Measurements from ENCODE around the gene GJB5.

The GJB5 gene

DNA sequence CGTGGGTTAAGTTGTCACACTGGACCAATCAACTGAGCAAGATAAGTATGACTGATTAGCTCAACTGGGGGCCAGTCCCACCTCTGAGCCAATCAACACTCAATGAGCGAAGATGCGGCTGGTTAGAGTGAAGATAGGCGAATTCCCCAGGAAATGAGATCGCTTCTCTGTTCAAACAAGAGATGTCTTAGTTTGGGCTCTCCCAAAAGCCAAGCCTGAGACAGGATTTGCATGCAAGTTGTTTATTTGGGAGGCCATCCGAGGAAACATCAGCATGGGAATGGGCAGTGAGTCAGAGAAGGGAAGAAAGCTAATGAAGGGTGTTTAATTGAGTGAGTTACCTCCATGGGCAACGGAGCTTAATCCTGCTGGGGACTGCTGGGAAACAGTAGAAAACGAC lies 4.9 kb upstream of the GJB5 start:
- no peak overlapping the region for H3K9ac ChIP-seq (ENCODE audit: low read length)
- no peaks in the 10 kb centered on the region for H3K4me1 ChIP-seq (ENCODE audit: insufficient read depth, low read length, severe bottlenecking)
- H3F3A ChIP-seq (ENCODE audit: insufficient read depth, low read length), result no peaks in the 10 kb centered on the region
- no peaks in the 10 kb centered on the region for H3K79me2 ChIP-seq (ENCODE audit: insufficient read depth, low read length)
- H3K9me3 ChIP-seq (ENCODE audit: low read length), result no peaks in the 10 kb centered on the region
- no peak overlapping the region for H3K4me2 ChIP-seq (ENCODE audit: low read length)
- H3K4me3 ChIP-seq (ENCODE audit: low read depth, low read length, poor library complexity, severe bottlenecking), result no peak overlapping the region
- no peaks in the 10 kb centered on the region for H3K36me3 ChIP-seq (ENCODE audit: insufficient read depth, low read length)
- H2AFZ ChIP-seq (ENCODE audit: low read length), result no peak overlapping the region
- no peak overlapping the region for H3K27ac ChIP-seq (ENCODE audit: low read depth, low read length, poor library complexity, severe bottlenecking)
- H3K9me2 ChIP-seq (ENCODE audit: low read depth, low read length), result no peaks in the 10 kb centered on the region
- no peak for TF ChIP-seq EZH2 (IDR thresholded peaks at IDR 0.05; ENCODE audit: borderline replicate concordance, low read length)
- TF ChIP-seq, protein P1, sequence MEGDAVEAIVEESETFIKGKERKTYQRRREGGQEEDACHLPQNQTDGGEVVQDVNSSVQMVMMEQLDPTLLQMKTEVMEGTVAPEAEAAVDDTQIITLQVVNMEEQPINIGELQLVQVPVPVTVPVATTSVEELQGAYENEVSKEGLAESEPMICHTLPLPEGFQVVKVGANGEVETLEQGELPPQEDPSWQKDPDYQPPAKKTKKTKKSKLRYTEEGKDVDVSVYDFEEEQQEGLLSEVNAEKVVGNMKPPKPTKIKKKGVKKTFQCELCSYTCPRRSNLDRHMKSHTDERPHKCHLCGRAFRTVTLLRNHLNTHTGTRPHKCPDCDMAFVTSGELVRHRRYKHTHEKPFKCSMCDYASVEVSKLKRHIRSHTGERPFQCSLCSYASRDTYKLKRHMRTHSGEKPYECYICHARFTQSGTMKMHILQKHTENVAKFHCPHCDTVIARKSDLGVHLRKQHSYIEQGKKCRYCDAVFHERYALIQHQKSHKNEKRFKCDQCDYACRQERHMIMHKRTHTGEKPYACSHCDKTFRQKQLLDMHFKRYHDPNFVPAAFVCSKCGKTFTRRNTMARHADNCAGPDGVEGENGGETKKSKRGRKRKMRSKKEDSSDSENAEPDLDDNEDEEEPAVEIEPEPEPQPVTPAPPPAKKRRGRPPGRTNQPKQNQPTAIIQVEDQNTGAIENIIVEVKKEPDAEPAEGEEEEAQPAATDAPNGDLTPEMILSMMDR (IDR thresholded peaks at IDR 0.05; ENCODE audit: low read length), result no peak
- no peaks in the 10 kb centered on the region for H4K20me1 ChIP-seq (ENCODE audit: insufficient read depth, low read length)
- no peaks in the 10 kb centered on the region for H3K27me3 ChIP-seq (ENCODE audit: insufficient read depth, low read length)

DNA sequence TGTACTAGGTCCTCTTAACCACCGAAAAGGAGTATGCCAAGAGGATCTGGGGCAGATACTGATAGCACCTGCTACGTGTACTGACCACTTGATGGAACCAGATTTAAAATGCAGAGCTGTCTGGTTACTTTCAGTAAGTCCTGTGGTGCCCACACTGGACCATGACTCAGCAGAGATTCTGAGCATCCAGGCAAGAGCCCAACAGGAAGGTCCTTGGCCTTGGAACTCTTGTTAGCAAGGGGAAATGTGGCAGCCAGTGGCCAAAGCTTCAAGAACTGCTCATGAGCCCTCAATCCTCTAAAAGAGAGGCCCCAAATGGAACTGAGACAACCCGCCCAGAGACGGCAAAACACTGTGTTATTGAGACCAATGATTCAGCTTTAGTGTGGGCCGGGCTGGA lies 4.2 kb upstream of the GJB5 start:
- no peaks in the 10 kb centered on the region for H3K9me2 ChIP-seq (ENCODE audit: low read depth, low read length)
- H3K36me3 ChIP-seq (ENCODE audit: insufficient read depth, low read length), result no peaks in the 10 kb centered on the region
- no peaks in the 10 kb centered on the region for H3F3A ChIP-seq (ENCODE audit: insufficient read depth, low read length)
- TF ChIP-seq, protein P1 (IDR thresholded peaks at IDR 0.05; ENCODE audit: low read length), result no peak
- TF ChIP-seq EZH2 (IDR thresholded peaks at IDR 0.05; ENCODE audit: borderline replicate concordance, low read length), result no peak
- no peaks in the 10 kb centered on the region for H4K20me1 ChIP-seq (ENCODE audit: insufficient read depth, low read length)
- no peak overlapping the region for H3K4me2 ChIP-seq (ENCODE audit: low read length)
- no peaks in the 10 kb centered on the region for H3K79me2 ChIP-seq (ENCODE audit: insufficient read depth, low read length)
- H3K27me3 ChIP-seq (ENCODE audit: insufficient read depth, low read length), result no peaks in the 10 kb centered on the region
- no peak overlapping the region for H3K27ac ChIP-seq (ENCODE audit: low read depth, low read length, poor library complexity, severe bottlenecking)
- H3K4me1 ChIP-seq (ENCODE audit: insufficient read depth, low read length, severe bottlenecking), result no peaks in the 10 kb centered on the region
- no peak overlapping the region for H3K9ac ChIP-seq (ENCODE audit: low read length)
- H3K4me3 ChIP-seq (ENCODE audit: low read depth, low read length, poor library complexity, severe bottlenecking), result no peak overlapping the region
- no peak overlapping the region for H2AFZ ChIP-seq (ENCODE audit: low read length)
- no peaks in the 10 kb centered on the region for H3K9me3 ChIP-seq (ENCODE audit: low read length)

GRCh38 chr1:34753163-34753562 lies 1.7 kb upstream of the GJB5 start:
- no peaks in the 10 kb centered on the region for H4K20me1 ChIP-seq (ENCODE audit: insufficient read depth, low read length)
- H3K4me1 ChIP-seq (ENCODE audit: insufficient read depth, low read length, severe bottlenecking), result no peaks in the 10 kb centered on the region
- H3K36me3 ChIP-seq (ENCODE audit: insufficient read depth, low read length), result no peaks in the 10 kb centered on the region
- no peaks in the 10 kb centered on the region for H3K79me2 ChIP-seq (ENCODE audit: insufficient read depth, low read length)
- H3K27me3 ChIP-seq (ENCODE audit: insufficient read depth, low read length), result no peaks in the 10 kb centered on the region; the same call in 1 of the 2 replicates
- H3F3A ChIP-seq (ENCODE audit: insufficient read depth, low read length), result no peaks in the 10 kb centered on the region
- no peak overlapping the region for H3K4me3 ChIP-seq (ENCODE audit: low read depth, low read length, poor library complexity, severe bottlenecking)
- H3K9ac ChIP-seq (ENCODE audit: low read length), result no peak overlapping the region
- H2AFZ ChIP-seq (ENCODE audit: low read length), result no peak overlapping the region
- no peak overlapping the region for H3K27ac ChIP-seq (ENCODE audit: low read depth, low read length, poor library complexity, severe bottlenecking)
- TF ChIP-seq, protein P1 (IDR thresholded peaks at IDR 0.05; ENCODE audit: low read length), result no peak
- TF ChIP-seq EZH2 (IDR thresholded peaks at IDR 0.05; ENCODE audit: borderline replicate concordance, low read length), result no peak
- H3K9me3 ChIP-seq (ENCODE audit: low read length), result no peaks in the 10 kb centered on the region
- H3K9me2 ChIP-seq (ENCODE audit: low read depth, low read length), result no peaks in the 10 kb centered on the region
- H3K4me2 ChIP-seq (ENCODE audit: low read length), result no peak overlapping the region

All from OCI-LY1 (cell line).